ENCODE measurements around the gene CALR3.

GRCh38 chr19:16518061-16518460 lies 22.1 kb upstream of the CALR3 start:
- TF ChIP-seq CTCF (IDR thresholded peaks at IDR 0.05; ENCODE audit: control extremely low read depth in 1 of 3, insufficient read depth in 1 of 3, low read depth in 1 of 3, low read length in 3 of 3) (no peak), GTF2F1 (IDR thresholded peaks at IDR 0.05; ENCODE audit: borderline replicate concordance, low read depth, low read length) (no peak), CEBPB (IDR thresholded peaks at IDR 0.05; ENCODE audit: low read depth, low read length) (no peak), YY1 (IDR thresholded peaks at IDR 0.05; ENCODE audit: low read depth, low read length) (no peak), JUND (IDR thresholded peaks at IDR 0.05; ENCODE audit: low read length) (no peak), CREB1 (IDR thresholded peaks at IDR 0.05) (no peak), GABPA (IDR thresholded peaks at IDR 0.05; ENCODE audit: borderline replicate concordance, insufficient read depth, low read length) (no peak), TAF1 (IDR thresholded peaks at IDR 0.05; ENCODE audit: low read depth, low read length) (no peak), EZH2 (IDR thresholded peaks at IDR 0.05; ENCODE audit: low read depth, low read length, severe bottlenecking) (no peak), FOSL1 (IDR thresholded peaks at IDR 0.05; ENCODE audit: insufficient read depth, low read depth, low read length) (no peak), POLR2AphosphoS5 (IDR thresholded peaks at IDR 0.05; ENCODE audit: low read depth, low read length) (no peak), EP300 (IDR thresholded peaks at IDR 0.05; ENCODE audit: borderline replicate concordance in 1 of 2, low read depth in 2 of 2, low read length in 2 of 2) (no peak), HDAC6 (IDR thresholded peaks at IDR 0.05; ENCODE audit: low read depth, low read length) (no peak)
- TF ChIP-seq, protein P1, sequence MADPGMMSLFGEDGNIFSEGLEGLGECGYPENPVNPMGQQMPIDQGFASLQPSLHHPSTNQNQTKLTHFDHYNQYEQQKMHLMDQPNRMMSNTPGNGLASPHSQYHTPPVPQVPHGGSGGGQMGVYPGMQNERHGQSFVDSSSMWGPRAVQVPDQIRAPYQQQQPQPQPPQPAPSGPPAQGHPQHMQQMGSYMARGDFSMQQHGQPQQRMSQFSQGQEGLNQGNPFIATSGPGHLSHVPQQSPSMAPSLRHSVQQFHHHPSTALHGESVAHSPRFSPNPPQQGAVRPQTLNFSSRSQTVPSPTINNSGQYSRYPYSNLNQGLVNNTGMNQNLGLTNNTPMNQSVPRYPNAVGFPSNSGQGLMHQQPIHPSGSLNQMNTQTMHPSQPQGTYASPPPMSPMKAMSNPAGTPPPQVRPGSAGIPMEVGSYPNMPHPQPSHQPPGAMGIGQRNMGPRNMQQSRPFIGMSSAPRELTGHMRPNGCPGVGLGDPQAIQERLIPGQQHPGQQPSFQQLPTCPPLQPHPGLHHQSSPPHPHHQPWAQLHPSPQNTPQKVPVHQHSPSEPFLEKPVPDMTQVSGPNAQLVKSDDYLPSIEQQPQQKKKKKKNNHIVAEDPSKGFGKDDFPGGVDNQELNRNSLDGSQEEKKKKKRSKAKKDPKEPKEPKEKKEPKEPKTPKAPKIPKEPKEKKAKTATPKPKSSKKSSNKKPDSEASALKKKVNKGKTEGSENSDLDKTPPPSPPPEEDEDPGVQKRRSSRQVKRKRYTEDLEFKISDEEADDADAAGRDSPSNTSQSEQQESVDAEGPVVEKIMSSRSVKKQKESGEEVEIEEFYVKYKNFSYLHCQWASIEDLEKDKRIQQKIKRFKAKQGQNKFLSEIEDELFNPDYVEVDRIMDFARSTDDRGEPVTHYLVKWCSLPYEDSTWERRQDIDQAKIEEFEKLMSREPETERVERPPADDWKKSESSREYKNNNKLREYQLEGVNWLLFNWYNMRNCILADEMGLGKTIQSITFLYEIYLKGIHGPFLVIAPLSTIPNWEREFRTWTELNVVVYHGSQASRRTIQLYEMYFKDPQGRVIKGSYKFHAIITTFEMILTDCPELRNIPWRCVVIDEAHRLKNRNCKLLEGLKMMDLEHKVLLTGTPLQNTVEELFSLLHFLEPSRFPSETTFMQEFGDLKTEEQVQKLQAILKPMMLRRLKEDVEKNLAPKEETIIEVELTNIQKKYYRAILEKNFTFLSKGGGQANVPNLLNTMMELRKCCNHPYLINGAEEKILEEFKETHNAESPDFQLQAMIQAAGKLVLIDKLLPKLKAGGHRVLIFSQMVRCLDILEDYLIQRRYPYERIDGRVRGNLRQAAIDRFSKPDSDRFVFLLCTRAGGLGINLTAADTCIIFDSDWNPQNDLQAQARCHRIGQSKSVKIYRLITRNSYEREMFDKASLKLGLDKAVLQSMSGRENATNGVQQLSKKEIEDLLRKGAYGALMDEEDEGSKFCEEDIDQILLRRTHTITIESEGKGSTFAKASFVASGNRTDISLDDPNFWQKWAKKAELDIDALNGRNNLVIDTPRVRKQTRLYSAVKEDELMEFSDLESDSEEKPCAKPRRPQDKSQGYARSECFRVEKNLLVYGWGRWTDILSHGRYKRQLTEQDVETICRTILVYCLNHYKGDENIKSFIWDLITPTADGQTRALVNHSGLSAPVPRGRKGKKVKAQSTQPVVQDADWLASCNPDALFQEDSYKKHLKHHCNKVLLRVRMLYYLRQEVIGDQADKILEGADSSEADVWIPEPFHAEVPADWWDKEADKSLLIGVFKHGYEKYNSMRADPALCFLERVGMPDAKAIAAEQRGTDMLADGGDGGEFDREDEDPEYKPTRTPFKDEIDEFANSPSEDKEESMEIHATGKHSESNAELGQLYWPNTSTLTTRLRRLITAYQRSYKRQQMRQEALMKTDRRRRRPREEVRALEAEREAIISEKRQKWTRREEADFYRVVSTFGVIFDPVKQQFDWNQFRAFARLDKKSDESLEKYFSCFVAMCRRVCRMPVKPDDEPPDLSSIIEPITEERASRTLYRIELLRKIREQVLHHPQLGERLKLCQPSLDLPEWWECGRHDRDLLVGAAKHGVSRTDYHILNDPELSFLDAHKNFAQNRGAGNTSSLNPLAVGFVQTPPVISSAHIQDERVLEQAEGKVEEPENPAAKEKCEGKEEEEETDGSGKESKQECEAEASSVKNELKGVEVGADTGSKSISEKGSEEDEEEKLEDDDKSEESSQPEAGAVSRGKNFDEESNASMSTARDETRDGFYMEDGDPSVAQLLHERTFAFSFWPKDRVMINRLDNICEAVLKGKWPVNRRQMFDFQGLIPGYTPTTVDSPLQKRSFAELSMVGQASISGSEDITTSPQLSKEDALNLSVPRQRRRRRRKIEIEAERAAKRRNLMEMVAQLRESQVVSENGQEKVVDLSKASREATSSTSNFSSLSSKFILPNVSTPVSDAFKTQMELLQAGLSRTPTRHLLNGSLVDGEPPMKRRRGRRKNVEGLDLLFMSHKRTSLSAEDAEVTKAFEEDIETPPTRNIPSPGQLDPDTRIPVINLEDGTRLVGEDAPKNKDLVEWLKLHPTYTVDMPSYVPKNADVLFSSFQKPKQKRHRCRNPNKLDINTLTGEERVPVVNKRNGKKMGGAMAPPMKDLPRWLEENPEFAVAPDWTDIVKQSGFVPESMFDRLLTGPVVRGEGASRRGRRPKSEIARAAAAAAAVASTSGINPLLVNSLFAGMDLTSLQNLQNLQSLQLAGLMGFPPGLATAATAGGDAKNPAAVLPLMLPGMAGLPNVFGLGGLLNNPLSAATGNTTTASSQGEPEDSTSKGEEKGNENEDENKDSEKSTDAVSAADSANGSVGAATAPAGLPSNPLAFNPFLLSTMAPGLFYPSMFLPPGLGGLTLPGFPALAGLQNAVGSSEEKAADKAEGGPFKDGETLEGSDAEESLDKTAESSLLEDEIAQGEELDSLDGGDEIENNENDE (IDR thresholded peaks at IDR 0.05; ENCODE audit: insufficient replicate concordance, low read length), result no peak

Measured in H1 (cell line).